CD4-positive, alpha-beta T cell (primary cell): Measurements from ENCODE around the gene PRDM16. TPM values are rescaled to one million over a fixed set of nuclear protein-coding genes. Genes with fewer than 3 reads are reported as not detected.

Source experiments
- ATAC-seq: fragments of 200-7000 bp; cut with Tn5 transposase; one replicate; pipeline ENCODE4 v1.10.0; 2022; ENCODE audit warnings: mild to moderate bottlenecking; ENCODE audit not compliant: poor library complexity
- CTCF ChIA-PET: fragments of 350-600 bp; sonication (Branson Sonifier 250); formaldehyde crosslinking; loops from one replicate; lab custom pipeline; 2021; ENCODE audit warnings: antibody characterized with exemption, inconsistent platforms; lab: Charles Lee
- POLR2A ChIA-PET: fragments of 350-600 bp; sonication (Branson Sonifier 250); formaldehyde crosslinking; loops from one replicate; lab custom pipeline; 2021; ENCODE audit warnings: antibody characterized with exemption, inconsistent platforms; lab: Charles Lee
- DNase-seq, 14 experiments: peaks; one replicate each; pipeline ENCODE4 v3.0.0-alpha.2; 2013 to 2020; ENCODE audit warnings: mixed read lengths in 2 of 14
- H3K27ac ChIP-seq, 2 donors: one replicate each; pipeline versions ENCODE4 v1.5.1 to v1.7.0; 2013; ENCODE audit warnings: low read length in 2 of 2, low read depth in 1 of 2, mild to moderate bottlenecking in 1 of 2
- H3K27me3 ChIP-seq, 2 experiments: 1 replicate in 1 of 2; 2 replicates in 1 of 2; pipeline versions ENCODE4 v1.6.1 to v1.7.0; 2013; ENCODE audit warnings: low read length in 2 of 2, control low read depth in 1 of 2, mild to moderate bottlenecking in 1 of 2, moderate library complexity in 1 of 2; ENCODE audit not compliant: insufficient read depth in 2 of 2, control insufficient read depth in 1 of 2
- H3K36me3 ChIP-seq: one replicate; pipeline ENCODE4 v1.6.1; 2013; ENCODE audit warnings: low read length, control low read depth; ENCODE audit not compliant: insufficient read depth
- H3K4me1 ChIP-seq: one replicate; pipeline ENCODE4 v1.6.1; 2013; ENCODE audit warnings: low read length, control low read depth; ENCODE audit not compliant: insufficient read depth
- H3K4me3 ChIP-seq: one replicate; pipeline ENCODE4 v1.5.1; 2013; ENCODE audit warnings: mild to moderate bottlenecking, low read length, moderate library complexity
- H3K9me3 ChIP-seq, 2 experiments: 1 replicate in 1 of 2; 2 replicates in 1 of 2; pipeline versions ENCODE4 v1.6.1 to v1.7.0; 2013; ENCODE audit warnings: low read length in 2 of 2, mild to moderate bottlenecking in 2 of 2, control low read depth in 1 of 2, moderate library complexity in 1 of 2; ENCODE audit not compliant: control insufficient read depth in 1 of 2, insufficient read depth in 1 of 2
- H3K27ac Mint-ChIP-seq: one replicate; pipeline ENCODE4 v1.8.0; 2020; ENCODE audit warnings: mixed read lengths
- H3K27me3 Mint-ChIP-seq: one replicate; pipeline ENCODE4 v1.8.0; 2021; ENCODE audit warnings: mixed read lengths
- H3K36me3 Mint-ChIP-seq: one replicate; pipeline ENCODE4 v1.8.0; 2021; ENCODE audit warnings: low read depth, mixed read lengths
- H3K4me1 Mint-ChIP-seq: one replicate; pipeline ENCODE4 v1.8.0; 2021; ENCODE audit warnings: low read depth, mixed read lengths
- H3K4me3 Mint-ChIP-seq: one replicate; pipeline ENCODE4 v1.8.0; 2020; ENCODE audit warnings: mild to moderate bottlenecking, mixed read lengths
- H3K9me3 Mint-ChIP-seq: one replicate; pipeline ENCODE4 v1.8.0; 2020; ENCODE audit warnings: mixed read lengths
- intact Hi-C, 2 experiments: fragments of 100-400 bp; cut with DNase I in 1 of 2; cut with micrococcal nuclease in 1 of 2; formaldehyde crosslinking; loops; one replicate each; pipeline versions ENCODE4 v1.15.1 to v1.9.0; 2023 to 2025; cut with DNase I, micrococcal nuclease
- total RNA-seq, 174 experiments: library from RNA in 2 of 174; stranded (reverse) in 2 of 174; gene quantifications; one replicate each; pipeline ENCODE4 v1.2.3 and lab custom pipeline; 2021 to 2026
- TF ChIP-seq, protein P1 (sequence below): fragments of 200-600 bp; IDR thresholded peaks from one replicate; pipeline ENCODE4 v1.8.0; 2022; ENCODE audit warnings: antibody characterized with exemption, mild to moderate bottlenecking

The PRDM16 gene
- total RNA-seq, 2 experiments from 2014 or later: not detected

DNA sequence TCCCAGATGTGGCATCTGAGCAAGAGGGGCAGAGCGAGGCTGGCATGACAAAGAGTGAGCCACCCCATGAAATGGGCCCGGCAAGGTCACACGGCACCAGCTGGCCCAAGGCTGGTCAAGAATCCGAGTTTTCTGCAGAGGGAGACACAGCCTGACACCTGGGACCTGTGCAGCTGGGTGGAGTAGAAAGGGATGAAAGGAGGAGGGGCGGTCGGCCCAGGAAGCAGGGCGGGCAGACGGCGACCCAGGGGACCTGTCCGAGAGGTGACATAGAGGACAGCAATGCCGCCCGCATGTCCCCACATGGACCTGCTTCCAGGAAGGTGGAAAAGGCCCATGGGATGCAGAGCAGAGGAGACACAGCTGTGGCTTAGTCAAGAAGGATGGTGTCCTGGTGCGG is 137.7 kb downstream of the PRDM16 start:
- Mint-ChIP-seq H3K27ac (no peak overlapping the region), H3K4me3 (no peak overlapping the region), H3K9me3 (no peaks in the 10 kb centered on the region), H3K4me1 (no peaks in the 10 kb centered on the region), H3K36me3 (no peaks in the 10 kb centered on the region), H3K27me3 (no peaks in the 10 kb centered on the region)
- CTCF ChIA-PET: no interaction called here
- POLR2A ChIA-PET: no interaction called here
- no peaks in the 10 kb centered on the region for H3K27me3 ChIP-seq
- H3K27ac ChIP-seq: no peak overlapping the region
- ATAC-seq (no peak), DNase-seq (no peak)
- H3K9me3 ChIP-seq: no peaks in the 10 kb centered on the region
- H3K36me3 ChIP-seq: no peaks in the 10 kb centered on the region
- intact Hi-C loops: no loop called here
- TF ChIP-seq, protein P1, sequence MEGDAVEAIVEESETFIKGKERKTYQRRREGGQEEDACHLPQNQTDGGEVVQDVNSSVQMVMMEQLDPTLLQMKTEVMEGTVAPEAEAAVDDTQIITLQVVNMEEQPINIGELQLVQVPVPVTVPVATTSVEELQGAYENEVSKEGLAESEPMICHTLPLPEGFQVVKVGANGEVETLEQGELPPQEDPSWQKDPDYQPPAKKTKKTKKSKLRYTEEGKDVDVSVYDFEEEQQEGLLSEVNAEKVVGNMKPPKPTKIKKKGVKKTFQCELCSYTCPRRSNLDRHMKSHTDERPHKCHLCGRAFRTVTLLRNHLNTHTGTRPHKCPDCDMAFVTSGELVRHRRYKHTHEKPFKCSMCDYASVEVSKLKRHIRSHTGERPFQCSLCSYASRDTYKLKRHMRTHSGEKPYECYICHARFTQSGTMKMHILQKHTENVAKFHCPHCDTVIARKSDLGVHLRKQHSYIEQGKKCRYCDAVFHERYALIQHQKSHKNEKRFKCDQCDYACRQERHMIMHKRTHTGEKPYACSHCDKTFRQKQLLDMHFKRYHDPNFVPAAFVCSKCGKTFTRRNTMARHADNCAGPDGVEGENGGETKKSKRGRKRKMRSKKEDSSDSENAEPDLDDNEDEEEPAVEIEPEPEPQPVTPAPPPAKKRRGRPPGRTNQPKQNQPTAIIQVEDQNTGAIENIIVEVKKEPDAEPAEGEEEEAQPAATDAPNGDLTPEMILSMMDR: no peak
- no peaks in the 10 kb centered on the region for H3K4me1 ChIP-seq
- no peak overlapping the region for H3K4me3 ChIP-seq

DNA sequence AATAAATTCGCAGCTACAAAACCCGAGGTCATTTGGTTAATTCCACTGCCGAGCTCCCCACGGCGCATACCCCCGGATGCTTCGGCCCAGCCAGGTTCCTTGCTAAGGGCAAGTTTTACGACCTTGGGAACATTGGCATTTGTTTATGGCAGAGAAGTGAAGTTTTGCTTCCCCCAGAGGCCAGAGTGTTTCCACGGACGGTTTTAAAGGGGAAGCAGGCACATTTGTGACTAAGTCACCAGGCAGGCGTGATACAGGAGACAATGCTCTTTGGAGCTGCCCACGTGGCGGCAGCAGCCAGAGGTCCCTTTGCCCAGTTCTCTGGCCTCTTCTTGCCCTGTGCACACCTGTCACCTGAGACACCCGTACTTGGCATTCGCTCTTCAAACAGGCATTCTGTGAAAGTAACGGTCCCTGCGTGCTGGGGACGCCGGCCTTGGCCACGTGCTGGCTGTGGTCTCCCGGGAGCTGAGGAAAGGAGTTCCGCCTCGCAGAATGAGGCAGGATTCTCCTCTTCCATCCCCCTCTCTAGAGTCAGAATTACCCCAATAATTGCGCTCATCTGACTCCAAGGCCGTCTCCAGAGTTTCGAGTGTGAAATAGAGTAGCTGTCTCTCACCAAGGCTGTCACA is 138.3 kb downstream of the PRDM16 start:
- ATAC-seq: no peak
- Histone ChIP-seq H3K27ac (no peak overlapping the region), H3K9me3 (no peaks in the 10 kb centered on the region), H3K27me3 (no peaks in the 10 kb centered on the region), H3K4me1 (no peaks in the 10 kb centered on the region), H3K4me3 (no peak overlapping the region), H3K36me3 (no peaks in the 10 kb centered on the region)
- no peak overlapping the region for H3K4me3 Mint-ChIP-seq
- intact Hi-C loops: no loop called here
- H3K4me1 Mint-ChIP-seq: no peaks in the 10 kb centered on the region
- H3K9me3 Mint-ChIP-seq: no peaks in the 10 kb centered on the region
- ChIA-PET CTCF (no interaction called here), POLR2A (no interaction called here)
- H3K27me3 Mint-ChIP-seq: no peaks in the 10 kb centered on the region
- TF ChIP-seq, protein P1: no peak
- DNase-seq: no peak
- no peak overlapping the region for H3K27ac Mint-ChIP-seq
- H3K36me3 Mint-ChIP-seq: no peaks in the 10 kb centered on the region

DNA sequence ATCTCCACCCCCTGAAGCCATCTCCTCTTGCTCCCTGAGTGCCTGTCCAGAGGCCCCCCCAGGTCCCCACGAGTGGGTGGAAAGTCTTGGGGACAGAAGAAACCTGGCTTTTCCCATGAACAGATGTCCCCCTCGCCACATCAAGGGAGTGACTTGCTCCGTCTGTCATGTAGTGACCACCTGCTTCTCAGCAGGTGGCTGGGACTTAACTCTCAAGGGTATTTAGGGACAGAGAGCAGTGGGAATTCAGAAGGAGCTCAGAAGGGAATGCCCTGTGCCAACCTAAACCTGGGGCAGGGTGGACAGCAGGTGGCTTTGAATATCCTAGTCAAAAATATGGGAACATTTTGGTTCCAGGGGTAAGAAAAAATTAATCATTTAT is 139.8 kb downstream of the PRDM16 start:
- Histone ChIP-seq H3K36me3 (no peaks in the 10 kb centered on the region), H3K9me3 (no peaks in the 10 kb centered on the region), H3K4me1 (no peaks in the 10 kb centered on the region), H3K27me3 (no peaks in the 10 kb centered on the region), H3K27ac (no peak overlapping the region), H3K4me3 (no peak overlapping the region)
- ChIA-PET CTCF (no interaction called here), POLR2A (no interaction called here)
- no peaks in the 10 kb centered on the region for H3K27me3 Mint-ChIP-seq
- no peak overlapping the region for H3K27ac Mint-ChIP-seq
- H3K36me3 Mint-ChIP-seq: no peaks in the 10 kb centered on the region
- intact Hi-C loops: no loop called here
- ATAC-seq (no peak), DNase-seq (no peak)
- TF ChIP-seq, protein P1: no peak
- no peaks in the 10 kb centered on the region for H3K9me3 Mint-ChIP-seq
- H3K4me3 Mint-ChIP-seq: no peak overlapping the region
- H3K4me1 Mint-ChIP-seq: no peaks in the 10 kb centered on the region
